ENCODE results near the gene LTK.

Gene LTK

GRCh38 chr15:41495736-41496599 lies 17.7 kb downstream of the LTK start:
- DNase-seq = no peak

DNA sequence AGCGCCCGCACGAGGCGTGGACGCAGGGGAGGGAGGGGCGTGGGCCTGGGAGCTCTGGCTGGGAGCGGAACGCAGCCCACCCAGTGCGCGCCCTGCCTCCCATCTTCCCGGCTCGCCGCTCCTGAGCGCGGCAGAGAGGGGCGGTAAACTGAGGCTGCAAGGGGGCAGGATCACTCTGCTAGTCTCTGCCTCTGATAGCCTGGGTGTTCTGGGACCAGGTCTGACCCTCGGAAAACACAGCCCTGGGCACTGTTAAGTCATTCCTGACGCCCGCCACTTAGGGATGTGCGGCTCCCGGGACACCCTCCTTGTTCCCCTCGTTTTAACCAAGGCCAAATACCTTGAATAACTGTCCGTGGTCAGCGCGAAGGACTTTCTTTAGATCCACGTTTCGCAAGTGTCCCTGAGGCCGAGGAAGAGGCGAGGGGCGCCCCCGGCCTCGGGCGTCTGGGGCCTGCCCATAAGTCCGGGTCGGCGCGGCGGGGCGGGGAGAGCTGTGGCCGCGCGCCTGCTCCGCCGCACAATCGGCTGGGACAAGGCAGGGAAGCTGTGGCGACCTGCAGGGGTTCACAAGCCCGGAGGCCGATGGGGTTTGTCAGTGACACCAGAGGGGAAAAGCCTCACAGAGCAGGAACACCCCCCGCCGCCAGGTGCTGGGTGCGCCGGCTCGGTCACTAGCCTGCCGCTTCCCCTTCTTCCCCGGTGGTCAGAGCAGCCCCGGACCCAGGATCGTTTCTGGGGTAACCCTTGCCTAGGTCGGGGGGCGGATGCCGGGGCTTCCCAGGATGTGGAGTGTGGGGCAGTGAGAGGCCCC lies 18.5 kb downstream of the LTK start:
- DNase-seq = no peak

- DNase-seq = no peak
Observed at GRCh38 chr15:41494190-41494921, 19.3 kb downstream of the LTK start.

- DNase-seq = no peak
Observed at GRCh38 chr15:41493902-41494189, 19.8 kb downstream of the LTK start.

DNA sequence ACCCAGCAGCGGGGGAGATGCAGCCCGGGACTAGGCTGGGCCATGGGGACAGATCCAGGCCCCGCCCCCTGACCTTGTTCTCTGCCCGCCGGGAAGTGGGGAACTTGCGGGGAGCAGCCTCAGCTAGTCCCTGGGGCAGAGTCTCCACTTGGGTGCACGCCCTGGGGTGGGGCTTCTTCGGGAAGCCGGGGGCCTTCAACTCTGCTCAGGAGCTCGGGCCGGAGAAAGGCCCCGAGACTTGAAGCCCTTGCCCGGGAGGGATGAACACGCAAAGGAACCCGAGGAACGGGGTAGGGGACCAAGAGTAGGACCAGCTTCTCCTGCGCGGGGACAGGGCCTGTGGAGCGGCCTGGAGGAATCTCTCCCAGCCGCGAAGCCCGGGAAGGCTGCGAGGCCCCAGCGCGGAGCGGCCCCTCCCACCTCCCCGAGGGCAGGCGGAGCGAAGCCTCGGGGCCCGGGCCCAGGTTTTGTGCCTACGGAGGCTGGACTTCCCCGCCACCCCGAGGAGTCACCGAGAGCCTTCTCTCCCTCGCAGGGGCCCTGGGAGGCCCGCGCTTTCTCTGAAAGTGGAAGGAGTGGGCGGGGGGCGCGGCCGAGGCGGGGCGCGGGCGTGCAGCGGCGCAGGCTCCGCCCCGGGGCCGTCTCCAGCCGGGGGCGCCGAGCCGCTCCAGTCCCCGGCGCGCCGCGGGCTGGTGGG lies 20.3 kb downstream of the LTK start, which contains the start of gene ITPKA:
Gene ITPKA, plus strand, starts transcription at position 670 of the 697 bp plus-strand sequence. CDS start 54 bp downstream, outside the sequence.
- peak; percentile 34 for DNase-seq

DNA sequence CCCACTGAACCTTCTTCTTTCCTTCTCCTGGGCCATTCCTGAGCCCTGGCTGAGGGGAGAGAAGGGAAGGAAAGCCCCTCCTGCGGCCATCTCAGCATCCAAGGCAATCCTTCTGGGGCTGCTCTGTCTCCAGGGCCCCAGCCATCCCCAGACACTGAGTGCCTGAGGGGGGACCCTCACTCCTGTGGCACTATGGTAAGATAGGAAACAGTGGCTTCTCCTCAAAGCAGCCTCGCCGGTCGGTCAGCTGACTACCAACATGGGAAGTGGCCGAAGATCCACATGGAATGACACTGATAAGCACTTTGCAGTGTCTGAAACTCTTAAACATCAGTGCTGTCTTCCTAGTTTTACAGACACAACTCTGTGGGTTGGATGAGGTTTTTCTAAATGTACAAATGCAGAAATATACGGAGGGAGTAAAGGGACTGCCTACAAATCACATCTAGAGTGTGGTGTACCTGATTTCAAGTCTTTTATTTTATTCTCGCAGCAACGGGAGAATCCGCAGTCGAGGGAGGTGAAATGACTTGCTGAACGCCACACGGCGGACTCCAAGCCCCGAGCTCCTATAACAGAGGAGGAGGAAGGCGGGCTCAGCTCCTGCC lies 20.9 kb downstream of the LTK start:
- DNase-seq = no peak

DNA sequence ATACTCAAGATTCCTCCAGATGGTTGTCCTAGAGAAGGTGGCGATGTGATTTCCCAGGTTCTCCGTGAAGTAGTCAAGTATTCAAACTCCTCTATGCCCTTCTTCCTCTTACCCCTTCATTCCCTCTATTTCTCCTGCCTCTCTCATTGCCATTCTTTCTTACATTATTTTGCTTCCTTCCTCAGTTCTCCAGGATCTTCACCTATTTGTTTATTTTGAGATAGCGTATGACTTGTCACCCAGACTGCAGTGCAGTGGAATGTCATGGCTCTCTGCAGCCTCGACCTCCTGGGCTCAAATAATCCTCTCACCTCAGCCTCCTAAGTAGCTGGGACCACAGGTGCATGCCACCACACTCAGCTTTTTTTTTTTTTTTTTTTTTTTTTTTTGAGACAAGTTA lies 21.7 kb downstream of the LTK start:
- no peak for DNase-seq

GRCh38 chr15:41490355-41490754 lies 23.3 kb downstream of the LTK start:
- DNase-seq = peak; percentile 82

- DNase-seq = no peak
Observed at GRCh38 chr15:41489641-41490040, 24.0 kb downstream of the LTK start.

GRCh38 chr15:41487802-41488201 lies 25.8 kb downstream of the LTK start:
- DNase-seq = no peak

DNA sequence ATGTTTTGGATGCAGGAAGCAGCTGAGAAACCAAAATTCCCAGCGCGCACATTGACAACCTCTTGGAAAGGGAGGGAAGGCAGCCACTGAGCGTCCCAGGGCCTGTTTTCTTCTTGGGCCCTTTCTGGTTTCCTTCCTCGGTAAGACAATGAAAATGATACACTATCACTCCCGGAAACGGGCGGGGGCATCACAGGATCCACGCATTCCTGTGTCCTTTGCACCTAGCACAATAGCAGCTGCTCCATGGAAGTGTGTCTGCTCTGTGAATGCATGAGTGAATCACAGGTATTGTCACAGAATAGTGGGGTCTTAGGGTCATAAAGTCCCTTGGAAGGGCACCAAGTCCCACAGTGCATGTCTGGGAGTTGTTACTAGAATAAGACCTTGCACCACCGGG lies 26.2 kb downstream of the LTK start:
- DNase-seq = no peak

GRCh38 chr15:41486286-41486685 lies 27.3 kb downstream of the LTK start:
- DNase-seq = no peak

- no peak for DNase-seq
Observed at GRCh38 chr15:41484937-41485625, 28.5 kb downstream of the LTK start.

DNA sequence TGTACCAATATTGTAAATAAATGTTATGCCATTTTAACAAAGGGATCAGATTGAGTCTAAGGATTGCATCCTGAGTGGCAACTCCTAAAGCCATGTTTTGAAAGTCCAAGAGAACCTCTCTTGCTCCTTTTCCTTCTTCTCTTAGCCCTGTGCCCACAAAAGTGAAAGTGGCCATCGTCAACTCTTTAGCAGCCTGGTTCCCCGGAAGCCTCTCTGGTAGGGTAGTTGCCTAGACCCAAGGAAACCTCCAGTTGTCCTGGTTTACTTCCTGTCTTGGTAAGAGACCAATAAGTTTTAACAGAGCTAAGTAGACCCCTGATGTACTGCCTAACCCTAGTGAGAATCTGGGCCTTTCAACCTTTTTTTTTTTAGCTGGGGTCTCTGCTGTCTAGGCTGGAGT lies 30.1 kb downstream of the LTK start:
- DNase-seq = no peak

- DNase-seq = no peak
Observed at GRCh38 chr15:41483115-41483514, 30.5 kb downstream of the LTK start.

GRCh38 chr15:41482110-41482877 lies 31.3 kb downstream of the LTK start:
- no peak for DNase-seq

GRCh38 chr15:41480396-41481140 lies 33.1 kb downstream of the LTK start:
- no peak for DNase-seq

- no peak for DNase-seq
Observed at GRCh38 chr15:41476416-41477048, 37.1 kb downstream of the LTK start.

GRCh38 chr15:41474941-41475340 lies 38.7 kb downstream of the LTK start:
- DNase-seq = no peak

GRCh38 chr15:41474436-41474835 lies 39.2 kb downstream of the LTK start:
- DNase-seq = no peak
